ENCODE data around the gene PLEKHG1. TPM values are rescaled to one million over a fixed set of nuclear protein-coding genes. Genes with fewer than 3 reads are reported as not detected.

The PLEKHG1 gene
- total RNA-seq, 2 donors from 2014 or later, result 9.3 to 25.1 TPM

DNA sequence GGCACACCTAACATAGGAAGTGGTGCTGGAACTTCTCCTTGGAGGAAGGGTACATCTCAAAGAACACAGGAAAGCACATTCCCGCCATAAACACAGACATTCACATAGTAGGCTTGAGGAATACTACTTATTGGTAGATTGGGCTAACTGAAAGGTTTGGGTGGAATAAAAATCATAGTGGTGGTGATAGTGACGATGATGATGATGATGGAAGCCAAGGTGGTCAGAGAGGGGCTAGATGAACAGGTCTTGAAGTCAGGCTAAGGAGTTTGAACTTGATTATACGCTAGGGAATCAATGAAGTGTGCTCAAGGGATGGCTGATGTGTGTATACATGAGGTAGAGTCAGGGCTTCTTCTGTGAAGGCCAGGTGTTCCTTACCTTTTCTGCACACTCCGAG, 12.0 kb upstream of the PLEKHG1 start:
- DNase-seq (no peak), ATAC-seq (no peak)
- intact Hi-C loops (cut with DNase I), result no loop called here

DNA sequence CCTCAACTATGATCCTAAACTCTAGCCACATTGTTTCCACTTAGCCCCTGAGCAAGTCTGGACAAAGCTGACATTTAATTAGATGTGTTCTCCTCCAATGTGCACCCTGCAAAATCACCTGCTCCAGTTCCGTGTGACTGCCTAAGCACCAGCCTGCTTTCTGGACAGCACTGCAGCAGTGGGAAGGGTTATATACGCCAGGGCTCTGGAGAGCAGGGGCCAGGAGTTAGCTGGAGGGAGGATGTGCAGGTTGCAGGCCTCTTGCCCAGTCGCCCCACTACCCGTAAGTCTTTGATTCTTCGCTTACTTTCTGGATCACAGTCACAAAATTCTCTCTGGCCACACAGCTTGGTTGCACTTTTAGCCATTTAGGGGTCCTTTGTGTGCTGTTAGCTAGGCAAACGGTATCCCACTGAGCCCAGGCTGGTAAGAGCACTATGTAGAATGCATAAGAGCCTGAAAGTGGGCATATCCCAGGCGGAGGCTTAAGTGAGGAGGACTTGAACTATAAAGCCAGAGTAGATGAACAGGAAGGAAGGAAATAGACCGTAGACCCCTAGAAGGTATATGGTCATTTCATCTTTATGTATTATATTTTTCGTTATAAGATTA, 10.7 kb upstream of the PLEKHG1 start:
- no peak for DNase-seq
- intact Hi-C loops (cut with DNase I), result no loop called here
- no peak for ATAC-seq

DNA sequence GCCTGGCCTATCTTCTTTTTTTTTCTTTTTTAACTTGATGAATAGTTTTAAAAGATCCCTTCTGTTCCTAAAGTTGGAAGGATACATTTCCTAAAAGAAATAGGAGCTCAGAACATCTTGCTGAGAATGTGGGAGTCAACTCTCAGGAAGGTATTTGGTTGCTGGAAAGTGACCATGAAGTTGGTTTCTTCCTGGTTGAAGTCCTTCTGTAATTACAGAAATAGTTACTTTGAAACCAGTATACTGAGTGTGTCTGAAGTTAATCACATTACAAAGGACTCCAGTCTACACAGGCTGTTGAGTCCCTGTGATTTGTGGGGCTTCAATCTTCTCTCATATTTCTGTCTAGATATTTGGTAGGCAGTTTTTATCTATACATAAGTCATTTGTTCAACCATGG, 9.8 kb upstream of the PLEKHG1 start:
- no peak for ATAC-seq
- intact Hi-C loops (cut with DNase I), result no loop called here
- no peak for DNase-seq

DNA sequence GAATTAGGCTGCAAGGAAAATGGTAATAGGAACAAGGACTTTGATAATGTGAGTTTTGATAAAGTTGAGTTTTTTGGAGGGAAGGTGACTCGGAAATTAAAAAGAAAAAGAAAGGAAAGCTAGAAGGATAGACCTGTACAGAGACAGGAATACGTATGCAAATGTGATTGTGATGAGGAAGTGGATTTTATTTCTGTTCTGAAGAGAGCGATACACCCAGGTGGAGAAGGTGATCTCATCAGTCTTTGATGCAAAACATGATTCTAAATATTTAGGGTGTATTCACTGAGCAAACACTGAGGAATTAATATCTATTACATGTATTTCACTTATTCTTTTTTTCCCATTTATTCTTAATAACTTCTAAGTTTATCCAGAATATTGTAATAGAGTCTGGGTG, 9.2 kb upstream of the PLEKHG1 start:
- no peak for DNase-seq
- intact Hi-C loops (cut with DNase I), result no loop called here
- ATAC-seq, result no peak

DNA sequence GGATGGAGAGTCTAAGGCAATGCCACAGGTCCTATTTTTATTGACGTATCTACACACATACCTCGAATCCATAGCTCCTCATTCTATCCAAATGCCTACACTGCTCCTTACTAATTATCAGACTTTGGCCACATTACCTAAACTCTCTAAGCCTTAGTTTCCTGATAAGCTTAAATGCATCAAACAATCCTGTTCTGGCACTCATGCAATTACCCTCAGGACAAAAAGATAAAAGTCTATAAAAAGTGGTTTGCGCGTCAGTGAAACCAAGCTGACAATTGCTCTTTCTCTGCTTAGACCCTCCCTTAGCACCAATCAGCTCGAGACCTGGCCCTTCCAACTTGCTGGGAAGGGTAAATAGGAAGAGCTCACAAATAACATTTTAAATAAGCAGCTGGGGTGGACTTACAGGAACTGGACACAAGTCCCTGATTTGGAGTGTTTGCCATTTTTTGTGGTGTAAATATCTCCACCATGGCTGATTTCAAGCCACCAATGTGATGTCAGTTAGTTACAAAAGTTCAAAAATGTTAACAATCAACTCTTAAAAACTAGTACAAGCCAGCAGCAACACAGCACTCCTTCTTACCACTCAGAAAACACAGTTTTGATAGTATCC, 7.2 kb upstream of the PLEKHG1 start:
- ATAC-seq (no peak), DNase-seq (no peak)
- intact Hi-C loops (cut with DNase I), result no loop called here

DNA sequence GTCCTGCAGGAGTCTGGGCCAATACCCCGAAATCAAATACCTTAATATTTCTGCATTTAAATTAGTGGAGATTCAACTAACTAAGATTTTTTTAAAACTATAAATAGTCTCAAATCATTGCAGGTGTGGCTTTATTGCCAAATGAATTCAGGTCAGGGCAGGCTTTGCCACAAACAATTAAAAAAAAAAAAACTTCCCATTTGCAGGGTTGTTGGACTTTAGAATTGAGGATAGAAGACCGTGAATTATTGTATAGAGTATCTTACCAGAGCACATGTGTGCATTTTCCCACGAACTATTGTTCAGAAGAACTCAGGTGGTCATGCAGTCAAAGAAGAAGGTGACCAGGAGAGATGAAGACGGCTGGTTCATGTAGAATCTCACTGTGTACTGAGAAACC, 6.6 kb upstream of the PLEKHG1 start:
- ATAC-seq (no peak), DNase-seq (no peak)
- intact Hi-C loops (cut with DNase I), result no loop called here

DNA sequence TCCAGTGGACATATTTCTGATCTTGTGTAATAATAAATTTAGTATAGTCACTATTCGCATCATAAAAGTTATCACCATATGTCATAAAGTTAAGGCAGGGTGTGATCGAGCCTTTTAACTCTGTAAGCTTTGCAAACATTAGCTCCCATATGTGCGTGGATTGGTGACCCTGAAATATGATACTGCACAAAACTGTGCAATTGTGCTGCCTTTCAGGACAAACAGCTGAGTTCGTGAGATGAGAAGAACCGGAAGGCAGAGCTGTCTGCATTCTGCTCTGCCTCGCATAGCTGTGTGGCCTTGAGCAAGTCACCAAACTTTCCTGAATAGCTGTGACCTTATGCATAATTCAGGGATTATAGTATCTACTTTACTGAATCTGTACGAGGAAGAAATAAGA, 3.2 kb upstream of the PLEKHG1 start:
- intact Hi-C loops (cut with DNase I), result no loop called here
- no peak for ATAC-seq

DNA sequence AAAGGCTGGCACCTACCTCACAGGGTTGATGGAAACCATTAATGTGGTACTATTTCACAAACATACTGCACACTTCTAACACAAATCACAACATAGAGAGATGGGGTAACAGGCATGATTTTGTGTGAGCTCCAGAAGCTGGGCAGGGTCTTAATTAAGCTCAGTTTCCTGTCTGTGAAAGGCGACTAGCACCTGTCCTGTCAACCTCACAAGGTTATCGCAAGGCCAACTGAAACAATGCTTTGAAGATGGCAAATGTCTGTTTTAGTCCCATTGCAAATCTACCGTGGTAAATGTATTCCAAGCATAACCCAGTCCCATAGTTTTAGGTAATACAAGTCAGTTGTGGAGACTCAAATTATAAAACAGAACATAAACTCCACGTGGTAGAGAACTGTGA, 1.3 kb upstream of the PLEKHG1 start:
- intact Hi-C loops (cut with DNase I), result no loop called here
- ATAC-seq (no peak), DNase-seq (no peak)

More for the DNA sequence above, 3.2 kb upstream of the PLEKHG1 start:
- no peak for DNase-seq

DNA sequence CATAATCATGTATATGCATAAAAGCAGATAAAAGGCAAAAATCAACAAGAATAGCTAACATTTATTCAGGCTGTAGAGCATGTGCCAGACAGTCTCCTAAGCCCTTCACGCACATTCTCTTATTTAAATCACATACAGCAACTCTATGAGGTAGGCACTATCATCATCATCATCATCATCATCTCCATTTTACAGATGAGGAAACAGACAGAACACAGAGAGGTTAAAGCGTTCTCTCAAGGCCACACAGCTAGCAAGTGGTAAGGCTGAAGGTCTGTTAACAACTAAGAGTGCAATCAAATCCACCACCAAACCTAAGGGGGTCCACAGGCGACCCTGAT, 857 bp upstream of the PLEKHG1 start:
- intact Hi-C loops (cut with DNase I), result no loop called here
- DNase-seq (no peak), ATAC-seq (no peak)

DNA sequence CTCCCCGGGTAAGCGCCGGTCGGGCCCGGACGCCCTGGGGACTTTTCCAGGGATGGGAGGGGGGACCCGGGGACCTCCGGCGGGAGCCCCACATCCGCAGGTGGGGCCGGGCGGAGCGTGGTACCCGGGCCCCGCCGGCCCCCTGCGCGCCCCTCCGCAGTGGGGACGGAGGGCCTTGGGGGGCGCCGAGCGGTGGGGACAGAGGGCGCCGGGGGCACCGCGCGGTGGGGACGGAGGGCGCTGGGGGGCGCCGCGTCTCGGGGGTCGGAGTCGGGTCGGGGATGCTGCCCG, 270 bp downstream of the PLEKHG1 start:
- DNase-seq, result no peak
- intact Hi-C loops (cut with DNase I), result loop anchor here in 1 of 2 donors (5.0 kb wide), 1 partner anchor 183 kb away; no protein-coding TSS in a partner anchor
- ATAC-seq, result peak in 1 of 2 donors; percentile 44

DNA sequence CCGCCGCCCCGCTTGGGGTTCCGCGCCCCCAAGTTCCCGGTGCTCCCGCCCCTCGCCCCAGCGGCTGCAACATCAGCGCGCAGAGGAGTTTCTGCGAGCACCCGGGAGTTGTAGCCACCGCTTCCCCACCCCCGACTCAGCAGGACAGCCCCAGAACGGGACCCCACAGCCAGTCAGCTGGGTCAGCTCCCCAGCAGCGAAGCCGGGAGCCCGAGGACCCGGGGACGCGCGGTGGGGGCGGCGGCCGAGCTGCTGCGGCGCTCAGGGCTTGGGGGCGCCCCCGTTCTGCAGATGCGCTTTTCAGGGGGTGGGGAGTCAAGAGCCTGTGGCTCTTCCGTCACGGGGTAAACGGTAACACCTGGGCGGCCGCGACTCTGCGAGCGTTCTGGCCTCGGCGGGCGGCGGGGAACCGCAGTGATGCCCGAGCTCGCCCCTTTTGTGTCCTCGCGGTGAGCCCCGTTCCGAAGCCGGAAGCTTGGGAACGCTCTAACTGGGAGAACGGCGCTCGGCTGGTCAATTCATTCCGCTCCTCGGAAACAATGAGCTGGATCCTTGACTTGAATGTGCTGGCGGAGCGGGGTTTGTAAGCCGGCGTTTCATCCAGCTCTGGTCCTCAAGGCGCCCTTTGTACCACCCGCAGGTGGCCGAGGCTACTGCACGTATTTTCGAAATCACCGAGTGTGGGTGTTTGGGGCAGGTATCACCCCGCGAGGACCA, 774 bp downstream of the PLEKHG1 start:
- ATAC-seq, result peak; percentile 70 to 78
- DNase-seq, result peak; percentile 80
- intact Hi-C loops (cut with DNase I), result loop anchor here in 1 of 2 donors (5.0 kb wide), 1 partner anchor 183 kb away; no protein-coding TSS in a partner anchor

DNA sequence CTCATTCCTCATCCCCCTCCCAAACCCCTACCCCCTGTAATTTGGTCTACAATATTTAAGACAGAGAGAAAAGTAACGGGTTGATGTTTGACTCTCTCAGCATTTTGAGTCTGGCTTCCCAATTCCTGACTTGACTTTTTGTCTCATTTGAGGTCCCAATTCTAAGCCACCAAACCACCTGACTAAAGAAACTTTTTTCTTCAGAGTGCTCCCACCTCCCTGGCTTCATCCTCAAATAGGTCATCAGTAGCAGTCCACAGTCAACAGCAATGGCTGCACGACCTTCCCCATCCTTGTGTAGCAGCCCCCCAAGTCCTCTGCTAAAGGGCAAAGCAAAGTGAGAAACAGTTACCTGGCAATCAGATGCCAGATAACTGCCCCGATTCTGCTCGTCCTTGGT, 1.8 kb downstream of the PLEKHG1 start:
- intact Hi-C loops (cut with DNase I), result loop anchor here in 1 of 2 donors (5.0 kb wide), 1 partner anchor 184 kb away; no protein-coding TSS in a partner anchor
- no peak for ATAC-seq
- DNase-seq, result no peak

DNA sequence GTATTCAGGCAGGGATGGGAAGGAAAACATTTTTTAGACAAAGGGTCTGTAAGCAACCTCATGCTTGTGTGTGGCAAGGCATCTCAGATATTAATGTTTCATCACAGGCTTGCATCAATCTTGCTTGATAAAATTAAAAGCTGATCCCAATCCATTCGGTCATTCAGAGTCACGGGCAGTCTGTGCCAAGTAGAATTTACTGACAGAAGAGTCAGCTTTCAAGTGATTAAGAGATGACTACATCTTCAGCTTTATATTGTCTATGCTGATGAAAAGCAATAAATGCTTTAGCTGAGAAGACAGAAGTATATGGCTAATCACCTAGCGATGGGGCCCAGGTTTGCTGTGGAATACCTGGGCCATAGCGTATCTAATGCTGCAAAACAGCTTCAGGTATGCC, 3.5 kb downstream of the PLEKHG1 start:
- ATAC-seq (no peak), DNase-seq (no peak)
- intact Hi-C loops (cut with DNase I), result loop anchor here in 1 of 2 donors (5.0 kb wide), 1 partner anchor 186 kb away; no protein-coding TSS in a partner anchor

DNA sequence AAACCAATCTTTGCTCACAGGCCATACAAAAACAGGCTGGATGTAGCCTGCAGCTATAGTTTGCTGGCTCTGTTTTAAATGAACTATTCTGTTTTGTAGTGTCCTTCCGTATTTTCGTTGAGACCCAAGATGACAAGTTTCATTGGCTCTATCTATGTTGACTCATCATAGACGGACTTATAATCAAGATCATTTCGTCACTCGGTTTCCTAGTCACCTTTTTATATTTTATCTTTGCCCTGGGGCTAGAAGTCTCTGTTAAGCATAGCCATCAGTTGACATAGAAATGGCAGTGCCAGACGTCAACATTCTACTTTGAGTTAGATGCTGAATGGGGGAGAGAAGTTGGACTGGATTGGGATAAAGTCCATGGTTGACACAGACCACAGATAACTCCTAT, 4.8 kb downstream of the PLEKHG1 start:
- ATAC-seq (no peak), DNase-seq (no peak)
- intact Hi-C loops (cut with DNase I), result loop anchor here in 1 of 2 donors (5.0 kb wide), 1 partner anchor 187 kb away; no protein-coding TSS in a partner anchor

DNA sequence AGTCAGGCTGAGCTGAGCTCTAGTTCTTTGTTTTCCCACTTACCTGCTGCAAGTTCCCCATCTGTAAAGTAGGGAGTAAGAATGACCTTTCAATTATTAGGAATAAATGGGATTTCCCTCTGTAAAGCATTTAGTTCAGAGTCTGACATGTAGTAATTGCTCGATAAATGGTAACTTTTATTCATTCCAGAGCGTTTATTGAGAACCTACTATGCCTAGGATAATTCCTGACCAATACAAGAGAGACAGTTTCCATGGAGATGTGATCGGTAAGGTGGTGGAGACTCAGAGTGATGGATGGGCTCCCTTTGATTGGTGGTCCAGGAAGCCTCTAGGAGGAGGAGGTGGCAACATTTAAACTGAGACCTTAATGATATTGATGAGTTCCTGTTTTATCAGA, 5.6 kb downstream of the PLEKHG1 start:
- ATAC-seq, result no peak
- DNase-seq, result no peak
- intact Hi-C loops (cut with DNase I), result no loop called here

DNA sequence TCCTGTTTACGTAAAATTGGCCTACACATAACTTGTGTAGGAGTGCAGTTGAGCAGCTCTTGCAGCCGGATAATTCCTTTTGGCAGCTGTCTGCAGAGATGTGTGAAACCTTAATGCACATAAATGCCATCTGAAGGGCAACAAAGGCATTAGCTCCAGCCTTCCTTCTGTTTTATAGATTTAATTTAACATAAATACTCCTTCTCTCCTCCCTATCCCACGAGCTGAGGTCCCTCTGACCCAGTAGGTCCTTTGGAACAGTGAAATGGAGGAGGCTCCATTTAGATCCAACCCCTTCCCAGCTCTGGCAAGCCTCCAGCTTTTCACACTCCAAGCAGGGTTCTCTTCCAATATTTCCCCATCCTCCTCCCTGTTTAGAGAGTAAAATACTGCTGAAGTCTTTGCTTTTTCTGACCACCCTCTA, 6.5 kb downstream of the PLEKHG1 start:
- peak; percentile 35 for DNase-seq
- intact Hi-C loops (cut with DNase I), result no loop called here
- ATAC-seq, result peak; percentile 26 to 55

DNA sequence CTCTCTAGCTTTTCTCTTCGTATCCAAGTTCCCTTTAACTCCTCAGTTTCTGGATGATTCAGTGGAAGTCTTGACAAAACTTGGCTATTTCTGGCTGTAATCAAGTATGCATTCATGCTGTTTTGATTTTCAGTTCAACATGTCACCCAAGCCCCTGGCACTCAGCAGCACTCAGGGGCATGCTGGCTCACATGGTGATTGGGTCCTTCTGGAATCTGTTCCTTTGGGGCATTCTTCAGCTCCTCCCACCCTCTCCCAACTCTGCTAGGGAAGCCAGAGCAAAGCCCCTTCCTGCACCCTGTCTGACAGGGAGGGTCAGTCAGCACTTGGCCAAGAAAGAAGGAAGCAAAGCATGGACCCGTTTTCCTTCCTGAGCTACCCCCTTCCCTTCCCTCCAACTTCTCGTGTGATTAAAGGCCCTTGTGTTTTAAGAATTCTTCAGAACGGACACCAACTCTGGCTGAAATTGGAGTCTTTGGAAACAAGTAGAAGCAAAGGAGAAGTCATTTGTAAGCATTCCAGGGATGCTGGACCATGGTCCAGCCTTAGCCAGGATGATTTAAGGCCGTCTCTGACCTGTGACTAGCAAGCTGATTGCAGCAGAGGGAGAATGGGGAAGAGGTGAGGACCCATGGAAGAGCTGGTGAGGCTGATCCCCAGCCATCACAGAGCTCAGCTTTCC, 7.1 kb downstream of the PLEKHG1 start:
- ATAC-seq, result no peak
- DNase-seq, result no peak
- intact Hi-C loops (cut with DNase I), result no loop called here

DNA sequence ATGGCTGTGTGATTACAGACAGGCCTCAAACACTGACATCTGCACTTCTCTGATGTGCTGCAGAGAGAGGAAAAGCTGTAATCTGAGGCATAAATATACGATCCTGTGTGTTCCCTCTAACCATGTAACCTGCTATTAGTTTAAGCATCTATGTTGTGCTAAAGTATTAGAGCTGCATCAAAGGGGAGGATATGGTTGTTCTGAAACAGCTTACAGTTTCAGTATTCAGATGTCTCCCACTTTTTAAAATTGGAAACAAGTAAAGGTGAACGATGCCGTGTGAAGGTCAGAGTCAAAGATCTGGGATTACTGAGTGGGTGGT, 7.6 kb downstream of the PLEKHG1 start:
- ATAC-seq (no peak), DNase-seq (no peak)
- intact Hi-C loops (cut with DNase I), result no loop called here

DNA sequence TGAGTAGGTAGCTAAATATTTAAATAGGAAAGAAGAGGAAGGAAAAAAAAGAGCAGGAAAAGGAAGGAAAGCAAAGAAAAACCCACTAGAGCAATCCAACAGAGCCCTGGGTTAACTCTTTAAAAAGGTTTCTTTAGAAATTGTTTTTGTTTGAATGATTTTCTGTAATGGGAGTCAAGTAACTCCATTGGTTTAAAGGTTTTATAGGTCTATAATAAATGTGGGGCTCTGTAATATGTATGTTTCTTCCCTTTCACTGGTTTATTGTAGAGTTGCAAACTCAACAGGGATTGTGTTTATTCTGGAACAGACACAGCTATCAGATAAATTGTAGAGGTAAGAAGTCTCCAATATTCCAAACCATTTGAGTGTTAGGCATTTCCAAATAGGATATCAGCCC, 10.9 kb downstream of the PLEKHG1 start:
- intact Hi-C loops (cut with DNase I), result no loop called here
- DNase-seq (no peak), ATAC-seq (no peak)

DNA sequence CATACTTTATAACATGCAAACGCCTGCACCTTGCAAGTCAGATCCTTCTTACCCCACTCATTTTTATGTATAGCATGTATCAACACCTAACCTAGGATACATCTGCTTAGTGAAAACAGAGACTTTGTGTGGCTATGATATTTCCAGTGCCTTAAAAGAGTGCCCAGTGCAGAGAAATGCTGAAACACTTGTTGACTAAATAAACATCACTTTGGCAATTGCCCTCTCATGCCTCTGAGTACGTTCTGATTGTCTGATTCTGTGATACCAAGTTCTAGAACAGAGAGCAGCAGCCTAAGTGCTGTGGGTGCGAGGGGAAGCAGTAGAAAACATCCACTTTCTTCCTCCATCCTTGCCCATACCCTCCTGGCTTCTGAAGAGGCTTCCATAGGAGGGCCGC, 13.6 kb downstream of the PLEKHG1 start:
- intact Hi-C loops (cut with DNase I), result no loop called here
- ATAC-seq (no peak), DNase-seq (no peak)
